GM15510 (cell line): ENCODE data around the gene FAM200C.

Experiments
- POLR2A ChIP-seq: IDR thresholded peaks from 3 replicates; pipeline ENCODE4 v1.6.1; 2011; ENCODE audit warnings: borderline replicate concordance; ENCODE audit not compliant: insufficient read length; ENCODE audit errors: extremely low read depth

FAM200C gene

GRCh38 chr5:160363211-160363610 lies 36.6 kb downstream of the FAM200C start:
- no peak for TF ChIP-seq POLR2A

DNA sequence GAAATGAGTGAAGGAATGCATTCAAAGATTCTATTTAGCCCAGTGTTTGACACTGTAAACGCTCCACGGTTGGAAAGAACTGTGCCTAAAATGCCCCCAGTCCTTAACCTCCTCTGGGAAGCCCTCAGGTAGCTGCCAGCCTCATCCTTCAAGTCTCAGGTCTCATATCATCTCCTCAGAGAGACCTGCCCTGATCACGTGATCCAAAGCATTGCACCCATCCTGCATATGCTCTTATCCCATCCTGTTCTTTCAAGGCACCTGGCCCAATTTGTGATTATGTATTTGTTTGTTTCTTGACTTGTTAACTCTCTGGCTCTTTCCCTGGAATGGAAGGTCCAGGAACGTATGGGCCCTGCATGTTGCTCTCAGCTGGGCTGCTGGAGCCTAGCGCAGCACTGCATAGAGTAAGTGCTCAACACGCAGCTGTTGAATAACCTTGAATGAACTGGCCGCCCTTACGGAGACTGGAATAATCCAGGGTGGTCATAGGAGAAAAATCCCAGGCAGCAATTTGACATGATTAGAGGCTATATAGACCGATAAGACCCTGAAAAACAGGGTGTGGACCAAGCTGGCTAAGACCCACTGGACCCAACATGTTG lies 38.1 kb downstream of the FAM200C start:
- TF ChIP-seq POLR2A = no peak

GRCh38 chr5:160360310-160360709 lies 39.5 kb downstream of the FAM200C start:
- no peak for TF ChIP-seq POLR2A

DNA sequence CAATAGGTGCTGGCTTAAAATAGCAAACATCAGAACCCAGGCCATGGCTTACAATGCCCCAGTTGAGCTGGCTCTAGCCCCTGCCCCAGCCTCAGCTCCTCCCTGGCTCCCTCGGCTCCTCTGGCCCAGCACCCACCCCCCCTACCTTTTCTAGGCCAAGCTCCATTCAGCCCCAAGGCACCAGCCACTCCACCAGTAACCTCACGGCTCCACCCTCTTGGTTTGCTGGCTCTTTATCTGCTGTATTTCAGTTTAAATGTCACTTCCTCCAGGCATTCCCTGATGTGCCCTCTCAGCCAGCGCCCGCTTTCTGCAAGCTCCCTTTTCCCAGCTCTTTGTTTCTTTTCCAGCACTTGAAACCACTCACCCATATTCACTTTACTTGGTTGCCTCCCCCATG lies 40.0 kb downstream of the FAM200C start:
- no peak for TF ChIP-seq POLR2A

DNA sequence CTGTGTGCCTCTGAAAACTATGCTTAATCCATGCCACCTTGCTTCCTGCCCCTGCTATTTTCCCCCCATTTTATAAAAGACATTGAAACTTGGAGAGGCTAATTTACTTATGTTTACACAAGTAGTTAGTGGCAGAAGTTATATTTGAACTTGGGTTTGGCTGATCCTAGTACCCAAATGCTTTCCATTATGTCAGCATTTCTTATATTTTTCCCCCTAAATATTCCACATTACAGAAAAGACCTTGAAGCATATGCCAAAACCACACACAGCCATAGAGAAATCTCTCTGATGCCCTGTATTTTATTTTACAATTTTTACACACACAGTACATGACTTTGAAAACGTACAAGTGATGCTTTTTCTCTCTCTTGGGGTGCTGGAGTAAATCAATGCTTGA lies 40.6 kb downstream of the FAM200C start:
- TF ChIP-seq POLR2A = no peak

GRCh38 chr5:160357861-160358411 lies 41.9 kb downstream of the FAM200C start:
- TF ChIP-seq POLR2A = no peak

DNA sequence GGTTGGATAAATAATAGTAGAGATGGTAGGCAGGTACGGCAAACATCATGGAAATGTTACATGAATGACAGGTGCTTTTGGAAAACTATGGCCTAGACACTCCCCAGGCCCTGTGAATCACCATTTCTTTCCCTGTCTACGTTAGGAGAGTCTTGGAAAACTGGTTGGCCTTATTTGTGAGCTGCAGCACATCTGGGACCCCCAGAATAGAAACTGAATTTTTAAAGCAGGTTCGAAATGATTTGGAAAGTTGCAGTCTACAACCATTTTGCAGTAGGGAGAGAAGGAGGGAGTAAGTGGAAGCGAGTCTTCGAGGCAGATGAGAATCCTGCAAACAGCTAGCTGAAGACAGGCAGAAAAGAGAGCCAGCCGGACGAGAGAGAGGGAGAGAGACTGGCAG lies 42.5 kb downstream of the FAM200C start:
- TF ChIP-seq POLR2A = no peak

- TF ChIP-seq POLR2A = no peak
Observed at GRCh38 chr5:160356550-160357347, 43.1 kb downstream of the FAM200C start.

DNA sequence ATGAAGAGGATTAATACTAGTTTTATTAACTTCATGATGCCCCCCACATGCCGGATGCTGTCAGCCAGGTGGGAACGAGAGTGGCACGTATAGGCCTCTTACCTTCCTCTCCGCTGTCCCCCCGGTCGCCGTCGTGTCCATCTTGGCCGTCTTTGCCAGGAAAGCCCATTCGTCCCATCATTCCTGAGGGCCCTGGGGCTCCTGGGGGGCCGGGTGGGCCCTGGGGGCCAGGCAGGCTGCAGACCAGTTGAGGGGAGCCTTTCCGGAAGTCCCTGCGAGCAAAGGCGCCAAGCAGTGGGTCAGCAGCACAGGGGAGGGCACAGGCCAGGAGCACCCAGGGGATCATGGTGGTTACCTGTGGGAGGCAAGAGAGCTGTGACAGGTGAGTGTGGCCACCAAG lies 45.2 kb downstream of the FAM200C start:
- TF ChIP-seq POLR2A = no peak

DNA sequence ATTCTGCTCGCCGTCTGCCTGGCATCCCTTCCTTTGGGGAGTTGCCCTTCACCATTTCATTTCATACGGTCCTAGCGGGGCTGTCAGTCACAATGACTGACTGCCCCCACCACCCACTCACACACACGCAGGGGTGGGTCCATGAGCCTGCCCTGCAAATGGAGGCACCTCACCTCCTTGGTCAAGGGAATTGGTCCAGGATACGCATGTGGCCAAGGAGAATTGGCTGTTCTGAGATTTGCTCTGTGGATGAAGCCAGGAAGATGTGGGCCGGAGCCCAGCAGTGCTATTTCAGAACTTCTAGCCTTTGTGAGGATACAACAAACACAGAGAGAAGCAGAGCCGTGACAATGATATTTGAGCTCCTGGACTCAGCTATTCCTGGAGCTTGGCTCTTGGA lies 46.5 kb downstream of the FAM200C start:
- TF ChIP-seq POLR2A = no peak

GRCh38 chr5:160352308-160352707 lies 47.5 kb downstream of the FAM200C start:
- no peak for TF ChIP-seq POLR2A

GRCh38 chr5:160349935-160350303 lies 49.9 kb downstream of the FAM200C start:
- TF ChIP-seq POLR2A = no peak

DNA sequence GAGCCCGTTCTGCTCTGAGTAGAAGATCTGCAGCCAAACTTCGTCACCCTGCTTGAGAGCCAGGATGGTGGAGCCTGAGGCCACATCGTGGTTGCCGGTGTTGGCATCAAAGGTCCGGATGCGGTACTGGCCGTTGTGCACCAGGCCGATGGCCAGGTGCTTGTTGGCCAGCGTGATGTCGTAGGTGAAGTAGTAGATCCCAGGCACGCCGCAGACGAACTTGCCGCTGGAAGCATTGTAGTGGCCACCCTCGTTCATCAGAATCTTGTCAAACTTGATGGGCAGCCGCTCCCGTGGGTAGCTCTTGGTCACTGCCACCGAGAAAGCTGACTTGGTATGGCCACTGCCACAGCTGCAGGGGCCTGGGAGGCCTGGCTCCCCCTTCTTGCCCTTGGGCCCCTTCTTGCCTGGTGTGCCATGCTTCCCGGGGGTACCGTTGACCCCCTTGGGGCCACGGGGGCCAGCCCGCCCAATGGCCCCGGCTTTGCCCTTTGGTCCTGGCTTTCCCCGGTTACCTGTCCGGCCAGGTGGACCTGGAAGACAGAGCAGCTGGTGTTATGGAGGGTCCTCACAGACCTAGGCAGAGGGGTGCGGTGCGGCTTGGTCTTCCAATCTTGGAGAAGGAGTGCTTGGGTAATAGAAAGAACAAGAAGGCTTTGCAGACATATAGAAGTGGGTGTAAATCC lies 50.5 kb downstream of the FAM200C start:
- no peak for TF ChIP-seq POLR2A

- no peak for TF ChIP-seq POLR2A
Observed at GRCh38 chr5:160348080-160348479, 51.8 kb downstream of the FAM200C start.

GRCh38 chr5:160347448-160347847 lies 52.4 kb downstream of the FAM200C start:
- no peak for TF ChIP-seq POLR2A
